HG03280 (cell line): ENCODE results near the gene KCNIP4.

ENCODE experiments used
- ATAC-seq: cut with Tn5 transposase; IDR thresholded peaks from one replicate; pipeline ENCODE4 v1.9.1; 2021; ENCODE audit warnings: mild to moderate bottlenecking, moderate library complexity; ENCODE audit not compliant: unreplicated experiment

The KCNIP4 gene

GRCh38 chr4:21211846-21212245 lies 736.7 kb downstream of the KCNIP4 start:
- no peak for ATAC-seq

DNA sequence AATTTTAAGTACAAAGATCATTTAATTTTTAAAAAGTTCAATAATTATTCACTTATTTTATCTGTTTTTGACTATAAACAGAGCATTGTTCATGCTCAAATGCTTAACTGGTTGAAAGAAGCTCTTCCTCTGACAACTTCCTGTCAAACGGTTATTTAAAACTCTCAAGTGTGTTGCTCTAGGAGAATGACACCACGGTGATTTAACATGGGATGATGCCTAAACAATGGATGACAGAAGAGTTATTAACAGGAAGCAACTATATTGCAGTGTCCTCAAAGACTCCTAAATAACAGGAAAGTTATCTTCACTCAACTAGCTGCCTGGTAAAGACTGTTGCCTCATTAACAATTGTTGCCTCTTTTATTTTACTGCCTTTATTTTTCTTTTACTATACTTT lies 738.7 kb downstream of the KCNIP4 start:
- ATAC-seq = no peak

- no peak for ATAC-seq
Observed at GRCh38 chr4:21205821-21206531, 742.6 kb downstream of the KCNIP4 start.

GRCh38 chr4:21203416-21203815 lies 745.2 kb downstream of the KCNIP4 start:
- ATAC-seq = no peak

DNA sequence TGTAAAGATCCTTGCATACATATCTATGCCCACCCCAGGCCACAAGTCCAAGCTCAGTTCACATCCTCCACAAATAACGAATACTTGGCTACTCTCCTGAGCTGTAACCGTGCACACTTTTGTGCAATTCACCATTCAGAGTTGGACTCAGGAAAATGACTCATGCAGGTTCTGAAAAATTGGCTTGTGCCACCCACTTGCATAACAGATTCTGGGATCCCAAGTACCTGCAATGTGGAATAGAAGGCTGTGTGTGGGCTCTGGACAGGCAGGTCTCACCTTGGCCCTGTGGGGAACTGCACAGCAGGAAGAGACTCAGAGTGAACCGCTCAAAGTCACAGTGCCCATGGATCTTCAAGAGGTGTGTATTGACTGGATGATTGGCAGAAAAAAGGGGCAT lies 745.6 kb downstream of the KCNIP4 start:
- no peak for ATAC-seq

DNA sequence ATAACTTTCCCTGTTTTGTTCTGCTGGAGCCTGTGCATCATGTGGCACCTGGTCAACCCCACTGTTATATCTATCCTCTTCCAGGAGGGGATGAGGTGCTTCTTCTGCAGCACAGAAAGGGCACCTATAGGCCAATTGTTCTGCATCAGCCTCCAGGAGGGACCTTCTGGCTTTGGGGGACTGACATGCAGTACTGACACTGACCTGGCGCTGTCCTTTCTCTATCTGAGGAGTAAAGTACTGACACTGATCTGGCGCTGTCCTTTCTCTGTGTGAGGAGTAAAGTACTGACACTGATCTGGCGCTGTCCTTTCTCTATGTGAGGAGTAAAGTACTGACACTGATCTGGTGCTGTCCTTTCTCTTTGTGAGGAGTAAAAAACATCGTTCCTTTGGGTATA lies 749.9 kb downstream of the KCNIP4 start:
- no peak for ATAC-seq

GRCh38 chr4:21195682-21196081 lies 752.9 kb downstream of the KCNIP4 start:
- ATAC-seq = no peak

- ATAC-seq = no peak
Observed at GRCh38 chr4:21192367-21192766, 756.2 kb downstream of the KCNIP4 start.

DNA sequence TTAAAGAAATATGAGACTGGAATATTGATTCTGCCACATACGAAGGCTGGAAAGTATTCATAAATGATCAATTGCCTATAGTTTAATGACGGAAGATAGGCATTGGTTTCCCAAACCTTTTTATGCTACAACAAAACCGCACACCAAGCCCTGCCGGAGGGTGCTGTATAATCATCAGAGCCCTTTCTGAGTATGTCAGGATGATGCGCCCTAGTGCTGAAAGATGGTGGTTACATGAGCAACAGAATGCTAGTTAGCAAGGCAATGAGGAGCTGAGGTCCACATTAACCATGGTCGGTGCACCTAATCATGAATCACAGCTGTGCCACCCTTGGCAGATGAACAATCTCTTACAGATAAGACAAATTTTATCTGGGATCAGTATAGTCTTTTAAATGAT lies 757.3 kb downstream of the KCNIP4 start:
- ATAC-seq = no peak

DNA sequence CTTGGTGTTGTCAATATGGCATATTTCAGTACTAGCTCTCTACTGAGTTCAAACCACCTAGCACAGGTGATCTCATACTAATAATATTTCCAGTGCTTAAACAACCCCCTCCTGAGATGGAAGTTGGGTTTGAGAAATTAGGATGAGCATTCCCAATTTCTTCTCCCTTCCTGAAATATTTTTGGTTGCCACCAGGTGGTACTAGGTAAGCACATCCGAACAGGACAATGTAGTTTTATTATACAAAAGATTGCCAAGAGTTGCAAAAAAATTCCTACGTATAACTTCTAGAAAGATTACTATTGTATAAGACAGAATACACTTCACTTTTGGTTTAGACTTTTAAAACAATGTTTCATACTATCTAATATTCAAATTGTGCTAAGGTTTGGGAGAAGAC lies 763.8 kb downstream of the KCNIP4 start:
- ATAC-seq = no peak

GRCh38 chr4:21181716-21182115 lies 766.9 kb downstream of the KCNIP4 start:
- ATAC-seq = no peak

- no peak for ATAC-seq
Observed at GRCh38 chr4:21177871-21178270, 770.7 kb downstream of the KCNIP4 start.

DNA sequence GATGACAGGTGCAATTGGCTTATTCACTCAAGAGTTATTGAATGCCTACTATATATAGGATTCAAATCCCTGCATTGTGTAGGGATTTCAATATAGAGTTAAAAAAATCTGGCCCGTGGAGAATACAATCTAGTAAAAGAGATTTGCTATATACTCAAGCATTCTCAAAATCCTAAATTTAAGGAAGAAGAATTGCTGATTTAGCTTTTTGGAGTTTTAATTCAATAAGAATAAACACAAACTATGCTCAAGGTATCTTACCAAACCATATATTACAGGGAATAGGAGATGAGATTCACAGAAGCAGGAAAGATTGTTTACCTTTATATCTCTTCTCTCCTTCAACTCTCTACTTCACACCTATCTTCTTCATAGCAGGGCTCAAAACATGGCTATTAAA lies 771.5 kb downstream of the KCNIP4 start:
- ATAC-seq = no peak

- ATAC-seq = no peak
Observed at GRCh38 chr4:21167711-21168110, 780.9 kb downstream of the KCNIP4 start.

DNA sequence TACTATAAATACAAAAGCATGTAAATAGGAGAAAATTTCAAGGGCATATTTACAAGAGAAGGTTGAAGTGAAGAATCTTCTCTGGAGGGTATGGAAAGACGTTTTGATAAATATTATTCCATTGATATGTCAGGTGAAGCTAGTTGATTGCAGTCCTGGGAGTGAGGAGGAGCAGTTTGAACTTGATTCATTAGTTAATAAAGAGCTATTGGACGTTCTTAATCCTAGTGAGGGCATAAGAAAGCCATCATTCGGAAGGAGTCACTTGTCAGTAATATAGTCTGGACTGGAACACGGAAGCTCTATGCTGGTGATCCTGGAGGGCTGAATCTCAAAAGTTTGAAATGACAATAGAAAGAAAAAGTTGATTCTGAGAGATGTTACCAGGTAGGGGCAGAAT lies 793.2 kb downstream of the KCNIP4 start:
- ATAC-seq = no peak

DNA sequence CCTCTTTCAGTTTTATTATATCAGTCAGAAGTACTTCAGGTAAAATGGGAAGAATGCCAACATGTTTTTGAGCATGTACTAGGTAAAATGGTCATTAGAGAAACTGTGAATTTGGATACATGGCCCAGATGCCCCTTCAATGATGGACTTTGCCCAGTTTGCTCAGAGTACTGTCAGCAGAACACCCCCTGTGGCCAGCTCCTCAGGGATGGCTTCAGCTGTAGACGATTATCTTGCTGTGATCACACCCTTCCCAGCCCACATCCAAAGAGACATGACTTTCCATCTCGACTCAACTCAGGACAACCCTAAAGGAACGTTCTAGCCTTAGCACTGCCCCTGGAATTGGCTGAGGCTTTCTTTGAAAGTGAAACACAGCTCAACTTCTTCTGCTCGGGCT lies 809.2 kb downstream of the KCNIP4 start:
- no peak for ATAC-seq

GRCh38 chr4:21136051-21136630 lies 812.4 kb downstream of the KCNIP4 start:
- ATAC-seq = no peak

DNA sequence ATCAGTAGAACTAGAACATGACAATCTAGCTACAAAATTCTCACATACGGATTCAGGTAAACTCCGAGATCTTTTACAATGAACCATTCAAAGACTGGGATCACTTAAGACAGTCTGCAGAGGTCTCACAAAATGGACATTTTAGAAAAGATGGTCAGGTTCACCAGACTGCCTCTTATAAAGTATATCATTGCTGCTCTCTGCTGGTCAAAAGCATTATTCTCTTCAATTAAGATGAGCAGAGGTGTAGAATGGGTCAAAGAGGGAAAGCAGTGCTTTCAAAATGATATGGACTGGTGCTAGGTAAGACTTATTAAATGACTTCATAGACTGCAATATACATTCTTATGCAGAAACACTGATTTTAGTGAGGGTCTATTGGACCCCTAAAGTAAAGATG lies 813.6 kb downstream of the KCNIP4 start:
- no peak for ATAC-seq

DNA sequence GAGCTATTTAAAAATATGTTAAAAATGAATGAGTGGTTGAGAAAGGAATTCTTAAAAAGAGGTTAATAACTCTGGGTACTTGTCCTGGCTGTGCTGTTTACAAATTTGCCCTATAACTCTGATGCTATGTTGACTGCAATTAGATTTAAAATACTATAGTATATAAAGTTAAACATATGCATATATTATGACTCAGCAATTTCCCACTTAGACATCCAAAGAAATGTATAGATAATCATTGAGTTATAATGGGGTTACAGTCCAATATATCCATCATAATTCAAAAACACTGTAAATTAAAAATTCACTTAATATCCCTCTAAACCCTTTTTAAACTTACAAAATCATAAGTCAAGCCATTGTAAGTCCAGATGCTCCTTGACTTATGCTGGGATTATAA lies 818.0 kb downstream of the KCNIP4 start:
- ATAC-seq = no peak

DNA sequence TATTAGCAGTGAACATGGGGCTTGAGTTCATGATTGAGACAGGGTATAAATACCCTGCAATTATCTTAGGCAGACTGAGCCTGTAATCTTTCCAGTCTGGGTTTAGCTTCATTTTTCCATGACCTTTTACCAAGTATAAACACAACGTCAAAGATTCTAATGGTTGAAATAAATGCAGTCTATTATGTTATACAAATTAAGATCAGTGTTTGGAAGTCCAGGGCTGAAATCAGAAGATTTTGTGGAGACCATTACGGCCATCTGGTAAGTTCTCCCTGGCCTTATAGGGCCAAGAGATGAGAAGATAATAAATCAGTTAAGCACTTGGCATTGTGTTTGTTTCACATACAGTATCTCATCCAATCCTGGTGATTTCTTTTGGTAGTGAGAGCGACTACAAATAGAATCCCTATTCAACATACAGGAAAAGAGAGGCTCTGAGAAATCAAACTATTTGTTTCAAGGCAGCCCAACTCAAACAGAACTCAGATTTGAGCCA lies 822.5 kb downstream of the KCNIP4 start:
- ATAC-seq = no peak

DNA sequence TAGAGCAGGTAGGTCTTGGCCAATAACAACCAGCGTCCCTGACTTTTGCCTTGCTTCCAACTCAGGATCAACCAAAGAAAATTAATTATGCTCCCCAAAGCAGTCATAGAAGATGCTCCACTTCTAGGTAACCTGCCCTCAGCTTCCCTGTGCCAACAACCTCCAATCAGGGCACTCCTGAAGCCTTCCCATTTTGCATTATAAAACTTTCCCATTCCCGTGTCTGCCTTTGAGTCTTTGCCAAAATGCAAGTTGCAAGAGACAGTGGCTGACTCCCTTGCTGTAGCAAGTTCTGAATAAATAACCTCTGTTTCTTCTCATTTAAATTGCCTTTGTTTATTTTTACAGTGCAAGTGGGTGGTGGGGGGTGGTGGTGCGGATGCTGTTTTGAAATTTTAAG lies 830.3 kb downstream of the KCNIP4 start:
- ATAC-seq = no peak

GRCh38 chr4:21117541-21118180 lies 830.9 kb downstream of the KCNIP4 start:
- no peak for ATAC-seq
